H1 (cell line): ENCODE results near the gene UBXN11. TPM values are rescaled to one million over a fixed set of nuclear protein-coding genes. Genes with fewer than 3 reads are reported as not detected.

ENCODE experiments used
- ATF2 ChIP-seq: IDR thresholded peaks from 2 replicates; pipeline ENCODE4 v1.6.1; 2012; ENCODE audit warnings: low read length, inconsistent platforms
- CBX5 ChIP-seq: fragments of 300-800, 300-1000 bp; sonication (generic); IDR thresholded peaks from 2 replicates; pipeline ENCODE4 v1.7.1; 2016; ENCODE audit warnings: antibody characterized with exemption, low read length, low read depth
- CBX8 ChIP-seq: fragments of 300-800, 300-1000 bp; sonication (generic); IDR thresholded peaks from 2 replicates; pipeline ENCODE4 v1.7.1; 2016; ENCODE audit warnings: low read depth, low read length, borderline replicate concordance
- CTBP2 ChIP-seq: IDR thresholded peaks from 2 replicates; pipeline ENCODE4 v1.7.0; 2011; ENCODE audit warnings: borderline replicate concordance, mild to moderate bottlenecking, moderate library complexity, mixed read lengths, low read length; ENCODE audit not compliant: insufficient read depth, insufficient read length
- CTCF ChIP-seq, 3 experiments: IDR thresholded peaks; 1 replicate in 2 of 3; 2 replicates in 1 of 3; pipeline versions ENCODE4 v1.5.1 to v1.6.1; 2011; ENCODE audit warnings: low read length in 3 of 3, mild to moderate bottlenecking in 3 of 3, inconsistent platforms in 2 of 3, low read depth in 1 of 3, moderate library complexity in 1 of 3; ENCODE audit not compliant: insufficient read depth in 1 of 3; ENCODE audit errors: control extremely low read depth in 1 of 3
- E2F6 ChIP-seq: IDR thresholded peaks from 2 replicates; pipeline ENCODE4 v1.6.1; 2012; ENCODE audit warnings: inconsistent platforms
- EZH2 ChIP-seq: fragments of 200-600 bp; sonication (generic); IDR thresholded peaks from 2 replicates; pipeline ENCODE4 v1.7.1; 2012; ENCODE audit warnings: low read depth, mild to moderate bottlenecking, moderate library complexity, low read length, inconsistent platforms; ENCODE audit not compliant: severe bottlenecking
- FOSL1 ChIP-seq: IDR thresholded peaks from 2 replicates; pipeline ENCODE4 v1.6.1; 2011; ENCODE audit warnings: mild to moderate bottlenecking, low read depth, low read length, moderate library complexity; ENCODE audit not compliant: insufficient read depth
- HDAC2 ChIP-seq, 2 experiments: fragments of 300-600 bp in 1 of 2; sonication (generic) in 1 of 2; IDR thresholded peaks; 2 replicates each; pipeline ENCODE4 v1.6.1; 2011 to 2012; ENCODE audit warnings: low read depth in 2 of 2, low read length in 2 of 2, mild to moderate bottlenecking in 2 of 2, moderate library complexity in 2 of 2, borderline replicate concordance in 1 of 2, inconsistent platforms in 1 of 2
- JUN ChIP-seq: IDR thresholded peaks from 2 replicates; pipeline ENCODE4 v1.6.1; 2011; ENCODE audit warnings: low read depth, mild to moderate bottlenecking, improper control_type of control experiment, low read length
- KDM1A ChIP-seq: fragments of 200-600, 300-600 bp; sonication (generic); IDR thresholded peaks from 2 replicates; pipeline ENCODE4 v1.7.1; 2016; ENCODE audit warnings: mild to moderate bottlenecking, low read length, borderline replicate concordance
- KDM4A ChIP-seq: IDR thresholded peaks from one replicate; pipeline ENCODE4 v1.7.1; 2012; ENCODE audit warnings: low read depth, mild to moderate bottlenecking, moderate library complexity, low read length, inconsistent platforms; ENCODE audit not compliant: severe bottlenecking
- MAFK ChIP-seq: IDR thresholded peaks from 2 replicates; pipeline ENCODE4 v1.6.1; 2012; ENCODE audit warnings: low read depth, mild to moderate bottlenecking, improper control_type of control experiment, low read length
- NRF1 ChIP-seq: IDR thresholded peaks from 2 replicates; pipeline ENCODE4 v1.6.1; 2011; ENCODE audit warnings: mild to moderate bottlenecking, low read depth, low read length, improper control_type of control experiment
- POLR2AphosphoS5 ChIP-seq: IDR thresholded peaks from 2 replicates; pipeline ENCODE4 v1.6.1; 2011; ENCODE audit warnings: low read depth, low read length
- TEAD4 ChIP-seq: IDR thresholded peaks from 2 replicates; pipeline ENCODE4 v1.6.1; 2012; ENCODE audit warnings: low read depth, low read length, inconsistent platforms, mixed read lengths
- ZNF274 ChIP-seq: IDR thresholded peaks from 2 replicates; pipeline ENCODE4 v1.7.0; 2012; ENCODE audit warnings: low read length, borderline replicate concordance; ENCODE audit errors: extremely low read depth
- polyA plus RNA-seq, 7 experiments: library from polyadenylated mRNA; depleted of rRNA in 3 of 7; stranded (reverse) in 5 of 7; unstranded in 2 of 7; fragments of >200 nt in 5 of 7; fragments of 200-250 nt in 2 of 7; gene quantifications; 1 replicate in 5 of 7; 2 replicates in 1 of 7; 4 replicates in 1 of 7; pipeline versions ENCODE4 v1.2.1 to v1.2.3, GENCODE V29; 2011 to 2013; ENCODE audit warnings: missing spikeins in 2 of 7, mixed read lengths in 2 of 7
- total RNA-seq: library from RNA; stranded (reverse); fragmentation: NEBNext Ultra II Directional; extraction: Animal tissue kit (Norgen Biotek cat#: 25700); gene quantifications from 2 replicates; pipeline ENCODE4 v1.2.1, GENCODE V29; 2021

The UBXN11 gene
- total and polyA plus RNA-seq, 2 of the 8 experiments (the other 6 are each of a cell fraction or from before 2014, with no cell fraction given) = 6.3 to 10.4 TPM

GRCh38 chr1:26279456-26280332 is 26.7 kb downstream of the UBXN11 start, which contains the start of gene SH3BGRL3 (continued):
- no peak for TF ChIP-seq TEAD4
- TF ChIP-seq NRF1 = no peak
- no peak for TF ChIP-seq ATF2
- TF ChIP-seq POLR2AphosphoS5 = peak; percentile 76
- TF ChIP-seq KDM1A = no peak
- TF ChIP-seq MAFK = no peak
- no peak for TF ChIP-seq CTBP2
- no peak for TF ChIP-seq JUN
- peak; percentile 75 for TF ChIP-seq E2F6
- no peak for TF ChIP-seq CBX5
- TF ChIP-seq CBX8 = no peak
- no peak for TF ChIP-seq HDAC2 (IDR thresholded peaks at IDR 0.05; ENCODE audit: borderline replicate concordance in 1 of 2, low read depth in 2 of 2, low read length in 2 of 2)
- no peak for TF ChIP-seq ZNF274
- no peak for TF ChIP-seq FOSL1
- TF ChIP-seq CTCF (IDR thresholded peaks at IDR 0.05; ENCODE audit: control extremely low read depth in 1 of 3, insufficient read depth in 1 of 3, low read depth in 1 of 3, low read length in 3 of 3) = peak in 2 of 3 experiments; percentile 57 to 75; a peak in 3 of 4 replicates
- TF ChIP-seq KDM4A = no peak
- no peak for TF ChIP-seq EZH2
